KMS-11 (cell line): ENCODE measurements around the gene RPL19.

Source experiments
- H2AFZ ChIP-seq: fragments of 200-600 bp; sonication (generic); 2 replicates; pipeline ENCODE4 v1.6.1; 2016; ENCODE audit warnings: antibody characterized with exemption, mixed run types, low read depth
- H3K27ac ChIP-seq: fragments of 200-600 bp; sonication (generic); 2 replicates; pipeline ENCODE4 v1.6.1; 2016; ENCODE audit warnings: mild to moderate bottlenecking, mixed run types
- H3K27me3 ChIP-seq: fragments of 200-600 bp; sonication (generic); 2 replicates; pipeline ENCODE4 v1.6.1; 2017; ENCODE audit warnings: mild to moderate bottlenecking, low read depth, mixed run types, moderate library complexity; ENCODE audit not compliant: insufficient read depth
- H3K36me3 ChIP-seq: fragments of 200-600 bp; sonication (generic); 2 replicates; pipeline ENCODE4 v1.6.1; 2017; ENCODE audit warnings: mild to moderate bottlenecking, mixed run types; ENCODE audit not compliant: insufficient read depth
- H3K4me1 ChIP-seq: fragments of 200-600 bp; sonication (generic); 2 replicates; pipeline ENCODE4 v1.6.1; 2016; ENCODE audit warnings: mild to moderate bottlenecking, low read depth, mixed run types; ENCODE audit not compliant: poor library complexity, severe bottlenecking
- H3K4me2 ChIP-seq: fragments of 200-600 bp; sonication (generic); 2 replicates; pipeline ENCODE4 v1.7.0; 2016; ENCODE audit warnings: mild to moderate bottlenecking, mixed run types
- H3K4me3 ChIP-seq: fragments of 200-600 bp; sonication (generic); IDR thresholded peaks from 2 replicates; pipeline ENCODE4 v1.6.1; 2017; ENCODE audit warnings: low read depth, low read length, mixed read lengths; ENCODE audit not compliant: insufficient read depth
- H3K79me2 ChIP-seq: fragments of 200-600 bp; sonication (generic); 2 replicates; pipeline ENCODE4 v1.6.1; 2016; ENCODE audit warnings: low read depth, mixed run types; ENCODE audit not compliant: insufficient read depth
- H3K9ac ChIP-seq: fragments of 200-600 bp; sonication (generic); 2 replicates; pipeline ENCODE4 v1.6.1; 2016; ENCODE audit warnings: mild to moderate bottlenecking, mixed run types
- H4K20me1 ChIP-seq: fragments of 200-600 bp; sonication (generic); 2 replicates; pipeline ENCODE4 v1.6.1; 2016; ENCODE audit warnings: mild to moderate bottlenecking, mixed run types; ENCODE audit not compliant: insufficient read depth
- CTCF ChIP-seq: fragments of 200-600 bp; sonication (generic); conservative IDR thresholded peaks from 2 replicates; pipeline ENCODE4 v1.6.1; 2017; ENCODE audit warnings: low read depth, mild to moderate bottlenecking, antibody characterized with exemption, low read length, moderate library complexity, mixed read lengths

The RPL19 gene

GRCh38 chr17:39196241-39196807 is 3.8 kb upstream of the RPL19 start:
- H4K20me1 ChIP-seq, result no peaks in the 10 kb centered on the region
- no peak overlapping the region for H3K4me3 ChIP-seq
- TF ChIP-seq CTCF, result no peak
- H3K36me3 ChIP-seq, result peaks cover 2% of the 10 kb centered on the region; the same call in 1 of the 2 replicates
- H3K27ac ChIP-seq, result peak overlapping the region; percentile 25; the same call in 1 of the 2 replicates
- peaks cover 33% of the 10 kb centered on the region for H3K4me1 ChIP-seq
- H2AFZ ChIP-seq, result no peak overlapping the region
- H3K27me3 ChIP-seq, result no peaks in the 10 kb centered on the region
- peak overlapping the region; percentile 1; the same call in 1 of the 2 replicates for H3K9ac ChIP-seq
- peak overlapping the region; percentile 97 for H3K4me2 ChIP-seq
- peaks cover 17% of the 10 kb centered on the region for H3K79me2 ChIP-seq

GRCh38 chr17:39196808-39197291 is 3.2 kb upstream of the RPL19 start:
- H3K4me1 ChIP-seq, result peaks cover 39% of the 10 kb centered on the region
- peak overlapping the region; percentile 46; the same call in 1 of the 2 replicates for H3K9ac ChIP-seq
- peak overlapping the region; percentile 51; the same call in 1 of the 2 replicates for H3K4me2 ChIP-seq
- no peaks in the 10 kb centered on the region for H3K27me3 ChIP-seq
- H3K27ac ChIP-seq, result no peak overlapping the region
- no peaks in the 10 kb centered on the region for H4K20me1 ChIP-seq
- no peak for TF ChIP-seq CTCF
- H2AFZ ChIP-seq, result peak overlapping the region; percentile 38
- H3K79me2 ChIP-seq, result peaks cover 22% of the 10 kb centered on the region
- peaks cover 7% of the 10 kb centered on the region; the same call in 1 of the 2 replicates for H3K36me3 ChIP-seq
- H3K4me3 ChIP-seq, result no peak overlapping the region

GRCh38 chr17:39197380-39198185 is 2.5 kb upstream of the RPL19 start, which contains the start of gene CACNB1:
CACNB1 (minus strand) TSS chr17:39197669; CDS start chr17:39197495, 174 bp downstream.
- peaks cover 45% of the 10 kb centered on the region for H3K4me1 ChIP-seq
- H3K4me2 ChIP-seq, result peak within 1 kb of the TSS; percentile 97
- peaks cover 29% of the 10 kb centered on the region for H3K79me2 ChIP-seq
- peaks cover 14% of the 10 kb centered on the region; the same call in 1 of the 2 replicates for H3K36me3 ChIP-seq
- no peak within 1 kb of the TSS for H3K4me3 ChIP-seq
- H3K27ac ChIP-seq, result no peak within 1 kb of the TSS
- H4K20me1 ChIP-seq, result no peaks in the 10 kb centered on the region
- no peaks in the 10 kb centered on the region for H3K27me3 ChIP-seq
- TF ChIP-seq CTCF, result no peak
- peak within 1 kb of the TSS; percentile 46; the same call in 1 of the 2 replicates for H3K9ac ChIP-seq
- H2AFZ ChIP-seq, result peak within 1 kb of the TSS; percentile 38

- TF ChIP-seq CTCF, result no peak
- Histone ChIP-seq H3K4me2 (peak overlapping the region; percentile 60; the same call in 1 of the 2 replicates), H2AFZ (peak overlapping the region; percentile 38), H3K27me3 (no peaks in the 10 kb centered on the region), H3K4me3 (no peak overlapping the region), H3K36me3 (peaks cover 18% of the 10 kb centered on the region; the same call in 1 of the 2 replicates), H3K4me1 (peaks cover 49% of the 10 kb centered on the region), H4K20me1 (no peaks in the 10 kb centered on the region), H3K79me2 (peaks cover 34% of the 10 kb centered on the region), H3K9ac (no peak overlapping the region), H3K27ac (no peak overlapping the region)
Observed at GRCh38 chr17:39198186-39198566, 1.9 kb upstream of the RPL19 start.
